ENCODE measurements around the gene HS3ST3B1. TPM values are rescaled to one million over a fixed set of nuclear protein-coding genes. Genes with fewer than 3 reads are reported as not detected.

Gene HS3ST3B1
- polyA plus RNA-seq, 4 donors, result 21.1 to 30.7 (median 26.9) TPM

GRCh38 chr17:14398766-14399165 is 97.9 kb downstream of the HS3ST3B1 start:
- DNase-seq (ENCODE audit: low read depth in 4 of 4, low spot score in 2 of 4), result no peak

Other genes starting within 250 kb of the HS3ST3B1 start
- gene COX10, start 231.6 kb upstream of the HS3ST3B1 start, polyA plus RNA-seq (ENCODE audit: insufficient read length in 4 of 4), result 10 to 100 TPM; 16.6 to 18.1 (median 17.1) TPM
- 1 to 10 TPM in 2 of 4 donors, under 1 TPM in 1, not detected in 1; 0.34 to 1.3 (median 1.1) TPM for gene CDRT15, start 64.2 kb upstream of the HS3ST3B1 start, polyA plus RNA-seq (ENCODE audit: insufficient read length in 4 of 4)